ENCODE measurements around the gene TXNL4B.
"Not testable (repeated sequence)": the region's sequence is repeated elsewhere in the genome, so short reads cannot be mapped to it uniquely, and the experiment has no call there.

DNA sequence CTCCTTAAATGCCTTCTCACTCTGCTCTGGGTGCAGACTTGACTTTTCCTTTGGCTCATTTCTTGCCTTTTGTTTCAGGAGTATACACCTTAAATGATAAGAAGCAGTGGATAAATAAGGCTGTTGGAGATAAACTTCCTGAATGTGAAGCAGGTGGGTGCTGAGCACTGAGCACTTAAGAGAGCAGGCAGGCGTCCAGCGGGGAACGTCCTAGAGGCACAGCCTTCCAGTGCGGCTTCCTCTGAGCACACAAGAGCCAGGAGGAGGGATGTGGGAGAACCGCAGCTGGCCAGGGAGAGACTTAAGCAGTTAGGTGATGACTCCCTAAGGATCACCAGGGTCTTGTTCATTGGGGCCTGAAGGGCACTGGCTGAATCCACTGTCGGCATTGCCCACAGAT lies 18.4 kb downstream of the TXNL4B start:
- TF ChIP-seq, protein P1, sequence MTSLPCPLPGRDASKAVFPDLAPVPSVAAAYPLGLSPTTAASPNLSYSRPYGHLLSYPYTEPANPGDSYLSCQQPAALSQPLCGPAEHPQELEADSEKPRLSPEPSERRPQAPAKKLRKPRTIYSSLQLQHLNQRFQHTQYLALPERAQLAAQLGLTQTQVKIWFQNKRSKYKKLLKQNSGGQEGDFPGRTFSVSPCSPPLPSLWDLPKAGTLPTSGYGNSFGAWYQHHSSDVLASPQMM (CRISPR knock-in tag; IDR thresholded peaks at IDR 0.05): not testable (repeated sequence)
- TF ChIP-seq ZNF512 (tag; IDR thresholded peaks at IDR 0.05); TBP (optimal IDR thresholded peaks at IDR 0.05; ENCODE audit: low read depth, low read length); KDM1A (IDR thresholded peaks at IDR 0.05); SIX5 (IDR thresholded peaks at IDR 0.05; ENCODE audit: borderline replicate concordance in 1 of 2, insufficient read depth in 1 of 2, low read depth in 1 of 2, low read length in 2 of 2); CREB1 (IDR thresholded peaks at IDR 0.05); CREB1 (CRISPR knock-in tag; IDR thresholded peaks at IDR 0.05): not testable (repeated sequence)
- TF ChIP-seq, protein P2, sequence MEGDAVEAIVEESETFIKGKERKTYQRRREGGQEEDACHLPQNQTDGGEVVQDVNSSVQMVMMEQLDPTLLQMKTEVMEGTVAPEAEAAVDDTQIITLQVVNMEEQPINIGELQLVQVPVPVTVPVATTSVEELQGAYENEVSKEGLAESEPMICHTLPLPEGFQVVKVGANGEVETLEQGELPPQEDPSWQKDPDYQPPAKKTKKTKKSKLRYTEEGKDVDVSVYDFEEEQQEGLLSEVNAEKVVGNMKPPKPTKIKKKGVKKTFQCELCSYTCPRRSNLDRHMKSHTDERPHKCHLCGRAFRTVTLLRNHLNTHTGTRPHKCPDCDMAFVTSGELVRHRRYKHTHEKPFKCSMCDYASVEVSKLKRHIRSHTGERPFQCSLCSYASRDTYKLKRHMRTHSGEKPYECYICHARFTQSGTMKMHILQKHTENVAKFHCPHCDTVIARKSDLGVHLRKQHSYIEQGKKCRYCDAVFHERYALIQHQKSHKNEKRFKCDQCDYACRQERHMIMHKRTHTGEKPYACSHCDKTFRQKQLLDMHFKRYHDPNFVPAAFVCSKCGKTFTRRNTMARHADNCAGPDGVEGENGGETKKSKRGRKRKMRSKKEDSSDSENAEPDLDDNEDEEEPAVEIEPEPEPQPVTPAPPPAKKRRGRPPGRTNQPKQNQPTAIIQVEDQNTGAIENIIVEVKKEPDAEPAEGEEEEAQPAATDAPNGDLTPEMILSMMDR (IDR thresholded peaks at IDR 0.05 in 2 of 3, conservative IDR thresholded peaks at IDR 0.05 in 1 of 3; ENCODE audit: insufficient read depth in 2 of 3, low read depth in 1 of 3, low read length in 3 of 3): not testable (repeated sequence)
